IMR-90 (cell line): ENCODE data around the gene GFY. TPM values are rescaled to one million over a fixed set of nuclear protein-coding genes. Genes with fewer than 3 reads are reported as not detected.

ENCODE experiments used
- ATAC-seq: fragments of 200-7000 bp; cut with Tn5 transposase; 2 replicates; pipeline ENCODE4 v1.9.1; 2020; ENCODE audit warnings: low read depth, mild to moderate bottlenecking, moderate library complexity
- BruUV-seq: library from RNA; stranded (reverse); fragments of 400-500 nt; replicated peaks from 2 replicates; lab custom pipeline; 2021; lab: Mats Ljungman, UMichigan
- CTCF ChIA-PET: fragments of 300-600 bp; formaldehyde crosslinking; extraction: SDS; loops from one replicate; lab custom pipeline; 2021; ENCODE audit warnings: antibody characterized with exemption; lab: Yijun Ruan, JAX
- POLR2A ChIA-PET: fragments of 300-600 bp; sonication (Branson Sonifier 250); formaldehyde crosslinking; loops from one replicate; lab custom pipeline; 2022; ENCODE audit warnings: antibody characterized with exemption; ENCODE audit not compliant: unreplicated experiment; lab: Charles Lee
- DNase-seq: peaks from one replicate; pipeline ENCODE4 v3.0.0; 2013
- H2AFZ ChIP-seq: replicated peaks from 2 replicates; pipeline ENCODE3; 2013; ENCODE audit warnings: low read length, mild to moderate bottlenecking; ENCODE audit not compliant: poor library complexity
- H2AK5ac ChIP-seq: 2 replicates; pipeline ENCODE4 v1.6.1; 2013; ENCODE audit warnings: low read depth, low read length, inconsistent platforms
- H2AK9ac ChIP-seq: replicated peaks from 2 replicates; pipeline ENCODE3; 2013; ENCODE audit warnings: mild to moderate bottlenecking, low read depth, low read length, moderate library complexity; ENCODE audit not compliant: poor library complexity
- H2BK120ac ChIP-seq: 2 replicates; pipeline ENCODE4 v1.6.1; 2013; ENCODE audit warnings: low read depth, low read length, inconsistent platforms
- H2BK15ac ChIP-seq: 3 replicates; pipeline ENCODE4 v1.6.1; 2013; ENCODE audit warnings: low read depth, low read length, inconsistent platforms
- H2BK20ac ChIP-seq: 2 replicates; pipeline ENCODE4 v1.6.1; 2013; ENCODE audit warnings: low read depth, mild to moderate bottlenecking, inconsistent platforms, low read length, moderate library complexity
- H2BK5ac ChIP-seq: 2 replicates; pipeline ENCODE4 v1.6.1; 2013; ENCODE audit warnings: mild to moderate bottlenecking, low read depth, low read length, inconsistent platforms; ENCODE audit not compliant: poor library complexity, severe bottlenecking
- H3K14ac ChIP-seq: replicated peaks from 2 replicates; pipeline ENCODE4 v1.6.1; 2013; ENCODE audit warnings: low read depth, low read length, inconsistent platforms
- H3K18ac ChIP-seq: 2 replicates; pipeline ENCODE4 v1.6.1; 2013; ENCODE audit warnings: low read depth, low read length, control low read depth
- H3K23ac ChIP-seq: 2 replicates; pipeline ENCODE4 v1.6.1; 2013; ENCODE audit warnings: low read depth, low read length, inconsistent platforms
- H3K27ac ChIP-seq: 2 replicates; pipeline ENCODE4 v1.5.1; 2013; ENCODE audit warnings: mild to moderate bottlenecking, control low read depth, low read length; ENCODE audit not compliant: insufficient read depth
- H3K27me3 ChIP-seq: 2 replicates; pipeline ENCODE4 v1.6.1; 2013; ENCODE audit warnings: low read length; ENCODE audit not compliant: control insufficient read depth, insufficient read depth
- H3K36me3 ChIP-seq: 2 replicates; pipeline ENCODE4 v1.6.1; 2013; ENCODE audit warnings: low read length, mixed read lengths; ENCODE audit not compliant: control insufficient read depth, insufficient read depth
- H3K4ac ChIP-seq: 2 replicates; pipeline ENCODE4 v1.6.1; 2013; ENCODE audit warnings: low read depth, low read length, inconsistent platforms
- H3K4me1 ChIP-seq: 2 replicates; pipeline ENCODE4 v1.6.1; 2013; ENCODE audit warnings: low read length, mixed read lengths; ENCODE audit not compliant: control insufficient read depth, insufficient read depth
- H3K4me2 ChIP-seq: 2 replicates; pipeline ENCODE4 v1.6.1; 2013; ENCODE audit warnings: low read depth, mild to moderate bottlenecking, control low read depth, low read length, moderate library complexity
- H3K4me3 ChIP-seq: 2 replicates; pipeline ENCODE4 v1.5.1; 2013; ENCODE audit warnings: low read depth, mild to moderate bottlenecking, control low read depth, low read length, moderate library complexity; ENCODE audit not compliant: insufficient read depth
- H3K56ac ChIP-seq: 2 replicates; pipeline ENCODE4 v1.6.1; 2013; ENCODE audit warnings: low read length, inconsistent platforms; ENCODE audit not compliant: insufficient read depth; ENCODE audit errors: extremely low read depth
- H3K79me1 ChIP-seq, 2 experiments: 2 replicates each; pipeline ENCODE4 v1.6.1; 2013; ENCODE audit warnings: low read length in 2 of 2, inconsistent platforms in 1 of 2, low read depth in 1 of 2
- H3K9ac ChIP-seq: 2 replicates; pipeline ENCODE4 v1.6.1; 2013; ENCODE audit warnings: low read depth, low read length, control low read depth
- H3K9me1 ChIP-seq: 2 replicates; pipeline ENCODE4 v1.6.1; 2013; ENCODE audit warnings: low read length, inconsistent platforms; ENCODE audit not compliant: insufficient read depth
- H3K9me3 ChIP-seq: 2 replicates; pipeline ENCODE4 v1.6.1; 2013; ENCODE audit warnings: low read length; ENCODE audit not compliant: control insufficient read depth, insufficient read depth
- H4K20me1 ChIP-seq: 2 replicates; pipeline ENCODE4 v1.6.1; 2013; ENCODE audit warnings: low read length, inconsistent platforms; ENCODE audit not compliant: insufficient read depth
- H4K5ac ChIP-seq: 2 replicates; pipeline ENCODE4 v1.6.1; 2013; ENCODE audit warnings: mild to moderate bottlenecking, low read depth, low read length, control low read depth
- H4K8ac ChIP-seq, 2 experiments: 2 replicates each; pipeline ENCODE4 v1.6.1; 2013; ENCODE audit warnings: low read depth in 2 of 2, low read length in 2 of 2, control low read depth in 1 of 2, inconsistent platforms in 1 of 2
- H4K91ac ChIP-seq: 2 replicates; pipeline ENCODE4 v1.6.1; 2013; ENCODE audit warnings: low read depth, low read length, inconsistent platforms; ENCODE audit not compliant: insufficient read depth
- BHLHE40 ChIP-seq: fragments of 150-350 bp; IDR thresholded peaks from 2 replicates; pipeline ENCODE4 v1.6.1; 2016; ENCODE audit warnings: mild to moderate bottlenecking, low read depth, low read length
- POLR2A ChIP-seq: IDR thresholded peaks from 2 replicates; pipeline ENCODE4 v1.6.1; 2012; ENCODE audit warnings: mild to moderate bottlenecking, low read depth, low read length
- WGBS, 2 experiments: methylation state at CpG; one replicate each; pipeline versions ENCODE4 v1.1.5 to v1.1.7; 2013; ENCODE audit warnings: missing lambda C conversion rate in 2 of 2; ENCODE audit not compliant: insufficient read length in 1 of 2; ENCODE audit errors: extremely low coverage in 2 of 2; 5-methylcytosine and 5-hydroxymethylcytosine counted together
- dilution Hi-C: fragments of 300-500 bp; cut with HindIII; formaldehyde crosslinking; loops from one replicate; pipeline ENCODE4 v1.14.3; 2018; ENCODE audit warnings: low sequenced_read_pairs; ENCODE audit not compliant: unreplicated experiment
- in situ Hi-C: fragments of 300-500 bp; cut with MboI; formaldehyde crosslinking; loops from 3 replicates; pipeline ENCODE4 v1.14.3; 2019; ENCODE audit warnings: low sequenced_read_pairs, inconsistent platforms, mixed read lengths
- intact Hi-C: fragments of 100-400 bp; cut with micrococcal nuclease; formaldehyde crosslinking; loops from 2 replicates; pipeline ENCODE4 v1.10.0; 2022
- polyA plus RNA-seq, 3 experiments: library from polyadenylated mRNA; depleted of rRNA; stranded (reverse); fragments of >200 nt; gene quantifications; 2 replicates each; pipeline ENCODE4 v1.2.3, GENCODE V29; 2012; ENCODE audit warnings: low replicate concordance in 1 of 3
- total RNA-seq: library from RNA; depleted of rRNA; stranded (reverse); fragments of >200 nt; gene quantifications from 2 replicates; pipeline ENCODE4 v1.2.3, GENCODE V29; 2012

Gene GFY
- total and polyA plus RNA-seq, 2 of the 4 experiments (the other 2 are of a cell fraction): not detected

- no peak for DNase-seq
- WGBS, 2 experiments: 64% methylated on average over 6 of the region's 26 CpGs; no CpG with 5 or more reads in 1 of the 2 experiments
- Histone ChIP-seq H2AK5ac (no peak overlapping the region), H2BK5ac (no peak overlapping the region), H2BK15ac (no peak overlapping the region), H3K4me1 (no peaks in the 10 kb centered on the region), H3K4ac (no peak overlapping the region), H3K27me3 (peaks cover 37% of the 10 kb centered on the region), H3K18ac (no peak overlapping the region), H3K79me1 (no peaks in the 10 kb centered on the region), H3K27ac (no peak overlapping the region), H2AFZ (no peak overlapping the region), H4K5ac (no peak overlapping the region), H3K9me1 (no peaks in the 10 kb centered on the region), H4K8ac (no peak overlapping the region), H3K4me2 (no peak overlapping the region), H4K91ac (no peak overlapping the region), H4K20me1 (no peaks in the 10 kb centered on the region), H3K36me3 (no peaks in the 10 kb centered on the region), H3K23ac (no peak overlapping the region), H3K4me3 (no peak overlapping the region), H2BK120ac (no peak overlapping the region), H3K9ac (no peak overlapping the region), H3K56ac (no peak overlapping the region), H2BK20ac (no peak overlapping the region), H3K9me3 (no peaks in the 10 kb centered on the region), H2AK9ac (peak overlapping the region; percentile 65), H3K14ac (no peak overlapping the region)
- in situ Hi-C loops (loop anchor here (10.0 kb wide), 1 partner anchor 54 kb away; the partner anchor contains the start of gene SLC17A7), intact Hi-C loops (no loop called here), dilution Hi-C loops (no loop called here)
- ChIA-PET POLR2A (no interaction called here), CTCF (interaction anchor here (1.4 kb wide), 1 partner anchor 156 kb away, joined by 3 read pairs; no protein-coding TSS in a partner anchor)
- ATAC-seq: no peak
- BruUV-seq: no TSS peak
- no peak for TF ChIP-seq POLR2A
- TF ChIP-seq BHLHE40: no peak
Measured at GRCh38 chr19:49390131-49390928, 34.9 kb upstream of the GFY start.
